NCI-H69 (cell line): ENCODE data around the gene CLEC18B.
"Not testable (repeated sequence)": the region's sequence is repeated elsewhere in the genome, so short reads cannot be mapped to it uniquely, and the experiment has no call there.

Experiments
- DNase-seq: peaks from one replicate; lab custom pipeline; 2025; lab: John Stamatoyannopoulos, UW

The CLEC18B gene

DNA sequence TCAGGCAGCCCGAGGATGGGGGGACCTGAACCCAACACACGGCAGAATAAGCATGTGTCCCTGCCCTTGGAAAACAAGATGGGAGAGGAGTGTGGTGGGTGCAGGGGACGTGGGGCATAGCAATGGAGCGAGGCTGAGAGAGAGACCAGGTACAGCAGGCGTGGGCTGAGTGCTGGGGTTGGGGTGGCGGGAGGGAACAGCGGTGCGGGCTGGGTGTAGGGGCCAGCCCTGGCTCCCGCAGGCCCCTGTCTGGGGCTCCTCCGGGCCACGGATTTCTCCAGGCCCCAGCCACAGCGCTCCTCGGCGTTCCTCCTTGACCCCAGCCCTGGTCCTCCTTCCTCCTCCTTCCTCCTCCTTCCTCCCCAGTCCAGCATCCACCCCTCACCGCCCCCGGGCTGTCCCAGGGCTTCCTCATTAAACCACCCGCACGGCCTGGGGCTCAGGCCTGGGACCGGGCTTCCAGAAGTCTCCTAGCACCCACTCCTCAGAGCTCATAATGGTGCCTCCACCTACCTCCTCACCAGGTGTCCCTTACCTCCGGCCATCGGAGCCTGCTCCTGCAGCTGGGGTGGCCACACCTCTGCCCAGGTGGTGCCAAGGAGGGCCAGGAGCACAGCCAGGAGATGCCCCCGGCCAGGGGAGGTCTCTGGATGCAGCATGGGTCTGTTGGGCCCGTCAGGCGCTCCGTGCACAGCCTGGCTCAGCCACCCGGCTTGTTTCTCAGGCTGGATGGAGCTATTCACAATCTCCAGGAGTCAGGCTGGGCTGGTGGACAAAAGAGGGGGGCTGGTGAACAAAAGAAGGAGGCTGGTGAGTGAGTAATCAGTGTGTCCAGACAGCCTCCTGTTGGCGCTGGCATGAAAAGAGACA lies at the start of gene CLEC18B:
CLEC18B (minus strand) TSS at position 867 of the 870 bp plus-strand sequence; CDS start at position 659, 208 bp downstream.
- not testable (repeated sequence) for DNase-seq

- no peak for DNase-seq
These were observed 48.7 kb upstream of the CLEC18B start for GRCh38 chr16:74469946-74470478.

DNA sequence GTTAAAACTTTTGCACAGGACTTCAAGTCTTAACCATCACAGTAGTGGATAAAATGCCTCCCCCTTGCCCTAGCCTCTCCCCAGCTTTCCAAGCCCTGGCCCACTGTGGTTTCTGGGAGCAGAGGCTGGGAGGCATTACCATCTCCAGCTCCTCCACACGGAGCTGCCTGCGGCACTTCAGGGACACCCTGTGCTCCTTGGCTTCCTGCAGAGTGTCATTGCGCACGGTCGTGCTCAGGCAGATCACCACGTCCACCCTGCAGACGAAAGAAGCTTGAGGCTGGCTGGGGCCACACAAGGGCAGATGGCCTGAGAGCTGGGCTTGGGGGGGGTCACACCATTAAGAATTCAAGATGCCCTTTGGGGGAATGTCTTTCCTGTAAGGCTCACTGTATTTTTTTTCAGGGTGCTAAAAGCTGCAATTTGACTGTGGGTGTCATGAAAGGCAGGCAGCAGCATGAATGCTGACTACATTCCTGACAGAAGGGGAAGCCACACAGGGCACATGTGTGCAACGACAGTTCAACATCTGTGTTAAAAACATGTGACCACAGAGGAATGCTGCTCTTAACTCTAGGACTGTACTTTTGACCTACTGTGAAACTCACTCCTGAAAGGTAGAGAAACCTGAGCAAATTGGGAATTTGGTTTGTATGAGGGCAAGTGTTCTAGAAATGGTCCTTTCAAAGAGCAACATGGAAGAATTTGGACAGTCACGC lies 47.7 kb upstream of the CLEC18B start:
- DNase-seq = no peak

DNA sequence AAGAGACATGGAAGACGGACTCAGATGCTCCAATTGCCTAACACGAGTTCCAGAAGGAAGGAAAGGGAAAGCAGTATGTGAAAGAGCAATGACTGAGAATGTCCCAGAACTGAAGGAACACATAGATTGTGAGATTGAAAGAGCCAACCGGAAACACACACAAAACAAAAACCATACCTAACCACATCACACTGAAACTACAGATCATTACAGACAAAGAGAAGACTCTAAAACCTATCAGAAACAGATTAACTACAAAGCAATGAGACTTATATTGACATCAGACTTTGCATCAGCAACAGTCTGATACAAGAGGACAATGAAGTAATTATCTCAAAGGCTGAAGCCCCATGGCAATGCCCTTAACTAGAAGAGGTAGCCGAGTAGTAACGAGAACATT lies 45.6 kb upstream of the CLEC18B start:
- DNase-seq = no peak

GRCh38 chr16:74465851-74466685 lies 44.8 kb upstream of the CLEC18B start:
- DNase-seq = no peak

- DNase-seq = no peak
These were observed 44.0 kb upstream of the CLEC18B start for GRCh38 chr16:74465281-74465680.

DNA sequence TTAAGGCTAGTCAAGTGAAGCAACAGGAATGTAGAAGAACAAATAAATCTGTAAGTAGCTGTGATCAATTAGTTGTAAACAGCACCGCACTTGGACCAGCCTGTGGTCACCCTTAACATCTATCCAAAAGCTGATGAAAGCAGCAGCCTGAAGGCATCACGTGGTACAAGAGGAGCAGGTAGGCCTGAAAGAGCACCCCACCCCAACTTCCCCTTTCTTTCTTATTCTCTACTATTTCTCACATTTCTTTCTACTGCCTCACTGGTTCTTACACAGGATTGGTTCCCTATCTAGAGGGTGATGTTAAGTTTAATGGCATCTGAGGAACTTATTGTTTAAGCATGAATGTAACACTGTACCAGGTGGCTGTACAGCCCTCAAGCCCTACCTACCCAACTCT lies 42.6 kb upstream of the CLEC18B start:
- no peak for DNase-seq

DNA sequence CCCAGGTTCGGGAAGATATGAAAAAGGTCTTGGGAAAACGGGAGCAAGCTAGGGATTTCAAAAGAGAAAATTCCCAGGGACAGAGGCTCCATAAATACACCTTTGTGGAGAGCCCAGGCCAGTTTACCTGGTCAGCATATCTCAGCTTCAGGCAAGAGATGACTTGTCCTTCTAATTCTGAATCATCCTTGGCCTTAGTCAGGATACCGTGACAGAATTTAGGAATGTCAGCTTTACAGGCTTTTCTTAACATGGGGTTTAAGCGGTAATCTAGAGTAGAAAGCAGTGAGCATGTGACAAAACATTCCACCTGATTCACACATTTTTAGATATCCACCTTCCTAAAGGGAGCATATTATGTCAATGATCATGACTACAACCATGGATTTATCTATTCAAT lies 41.1 kb upstream of the CLEC18B start:
- no peak for DNase-seq

DNA sequence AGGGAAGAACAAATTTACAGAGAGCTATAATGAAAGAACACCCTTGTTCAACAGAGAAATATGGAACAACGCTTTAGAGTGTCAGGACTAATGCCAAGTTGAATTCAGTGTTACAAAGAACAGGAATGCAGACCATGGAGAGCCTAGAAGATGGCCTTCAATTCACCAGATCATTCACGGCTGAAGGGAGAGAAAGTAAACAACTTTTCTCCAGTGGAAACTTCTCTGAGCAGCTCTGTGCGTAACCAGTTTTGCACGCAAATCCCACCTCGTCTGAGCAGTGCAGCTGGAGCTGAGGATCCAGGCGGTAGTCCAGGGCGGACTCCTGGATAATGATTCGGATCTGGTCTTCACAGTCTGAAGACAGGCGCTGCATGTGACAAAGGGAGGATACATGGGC lies 40.5 kb upstream of the CLEC18B start:
- DNase-seq = no peak

GRCh38 chr16:74460542-74460941 lies 39.3 kb upstream of the CLEC18B start:
- no peak for DNase-seq

GRCh38 chr16:74456290-74456625 lies 35.0 kb upstream of the CLEC18B start:
- DNase-seq = no peak

GRCh38 chr16:74455619-74456289 lies 34.5 kb upstream of the CLEC18B start:
- no peak for DNase-seq

DNA sequence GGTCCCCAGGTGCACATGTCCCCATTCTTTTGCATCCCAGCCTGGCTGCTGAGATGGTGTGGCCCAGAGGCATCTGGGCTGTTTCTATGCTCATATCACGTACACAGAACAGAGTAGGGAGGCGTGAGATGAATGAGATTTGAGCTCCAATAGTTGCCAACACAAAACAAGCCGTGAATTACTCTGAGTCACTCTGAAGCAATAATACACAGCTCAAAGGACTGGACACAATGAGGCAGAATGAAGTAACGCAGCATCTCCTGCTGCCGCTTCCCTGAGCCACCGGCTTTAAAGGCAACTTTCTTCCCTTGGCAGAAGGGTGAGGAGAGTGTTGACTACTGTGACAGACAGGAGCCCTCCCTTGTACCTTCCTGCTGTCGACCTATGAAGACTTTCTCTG lies 33.9 kb upstream of the CLEC18B start:
- DNase-seq = no peak

- DNase-seq = no peak
These were observed 30.9 kb upstream of the CLEC18B start for GRCh38 chr16:74451951-74452758.

DNA sequence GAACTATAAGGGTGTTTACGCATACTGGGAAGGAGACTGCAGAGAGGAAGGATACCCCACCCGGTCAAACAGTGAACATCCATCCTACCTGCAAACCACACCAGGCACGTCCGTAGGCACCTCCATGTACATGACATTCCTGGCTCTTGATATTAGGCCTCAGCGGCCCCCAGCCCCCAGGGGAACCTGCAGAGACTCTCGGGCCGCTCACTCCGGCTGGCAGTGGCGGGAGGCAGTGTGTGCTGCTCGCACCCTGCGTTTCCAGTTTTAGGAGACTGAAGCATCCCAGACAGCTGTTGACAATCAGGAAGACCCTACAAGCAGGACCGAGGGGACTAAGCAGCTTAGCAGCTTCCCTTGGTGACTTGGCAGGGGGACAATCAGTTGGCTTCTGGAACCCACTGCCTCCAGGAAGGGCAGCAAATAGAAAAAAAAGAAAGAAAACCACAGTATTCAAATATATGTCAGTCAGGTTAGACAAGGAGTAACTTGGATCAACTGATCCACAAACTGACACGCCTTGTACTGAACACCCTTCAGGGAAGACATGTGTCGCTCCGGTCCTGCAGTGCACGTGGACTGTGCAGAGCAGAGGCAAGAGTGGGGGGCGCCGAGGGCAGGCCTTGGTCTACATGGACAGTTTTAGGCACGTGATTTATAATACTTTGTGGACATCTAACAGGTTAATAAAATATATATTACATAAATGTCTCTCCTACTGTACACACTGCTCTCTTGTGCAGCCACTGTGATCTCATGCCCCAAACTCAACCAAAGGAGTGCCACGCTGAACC lies 29.9 kb upstream of the CLEC18B start:
- no peak for DNase-seq

DNA sequence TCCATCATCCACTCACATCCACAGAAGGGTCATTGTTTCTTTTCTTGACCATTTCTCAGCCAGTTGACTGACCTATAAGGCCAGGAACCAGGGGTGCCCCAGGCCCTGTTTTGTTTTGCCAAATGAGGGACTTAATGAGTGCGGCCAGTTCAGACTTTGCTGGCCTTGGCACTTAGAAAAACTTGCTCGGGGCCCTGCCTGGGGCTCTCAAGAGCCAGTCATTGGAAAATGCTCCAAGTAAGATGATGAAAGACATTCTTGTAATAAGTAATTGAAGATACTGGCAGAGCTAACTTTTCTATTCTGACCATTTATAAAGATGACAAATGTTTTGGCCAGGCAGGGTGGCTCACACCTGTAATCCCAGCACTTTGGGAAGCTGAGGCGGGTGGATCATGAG lies 29.0 kb upstream of the CLEC18B start:
- no peak for DNase-seq

DNA sequence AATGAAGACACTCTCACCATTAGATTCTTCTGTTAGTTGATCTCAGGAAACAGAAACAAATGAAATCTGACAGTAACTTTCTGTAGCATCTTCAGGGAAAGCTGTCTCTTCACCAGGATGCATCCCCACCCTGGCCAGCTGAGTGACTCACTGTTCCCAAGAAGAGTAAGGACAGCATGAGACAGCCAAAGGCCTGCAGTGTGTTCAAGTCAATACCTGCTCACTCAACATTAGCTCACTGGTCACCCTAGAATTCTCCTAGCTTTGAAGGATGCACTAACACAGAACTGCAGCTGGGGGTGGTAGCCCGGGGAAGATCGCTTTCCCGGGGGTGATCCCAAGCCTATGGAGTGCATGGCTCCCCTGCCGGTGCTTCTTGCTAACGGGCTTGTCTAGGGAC lies 28.2 kb upstream of the CLEC18B start:
- DNase-seq = no peak

DNA sequence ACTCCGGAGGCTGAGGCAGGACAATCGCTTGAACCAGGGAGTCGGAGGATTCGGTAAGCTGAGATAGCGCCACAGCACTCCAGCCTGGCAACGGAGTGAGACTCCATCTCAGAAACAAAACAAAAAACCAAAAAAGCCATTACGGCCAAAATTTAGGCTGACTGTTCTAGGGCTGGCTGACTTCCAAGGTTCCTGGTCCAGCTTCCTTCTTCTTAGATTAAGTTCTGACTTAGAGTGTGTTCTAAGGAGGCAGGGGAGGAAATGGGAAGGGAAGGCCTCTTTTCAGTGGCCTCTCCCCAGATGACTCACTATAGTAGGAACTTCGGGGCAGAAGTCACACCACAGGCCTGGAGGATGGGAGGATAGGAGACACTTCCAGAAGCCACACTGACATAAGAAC lies 27.7 kb upstream of the CLEC18B start:
- DNase-seq = no peak

- no peak for DNase-seq
These were observed 26.3 kb upstream of the CLEC18B start for GRCh38 chr16:74447578-74447977.

- no peak for DNase-seq
These were observed 25.6 kb upstream of the CLEC18B start for GRCh38 chr16:74446866-74447265.
